Ishikawa (cell line): ENCODE results near the gene WWOX.

Experiments
- CEBPB ChIP-seq: IDR thresholded peaks from 2 replicates; pipeline ENCODE4 v1.6.1; 2012
- CREB1 ChIP-seq: IDR thresholded peaks from 2 replicates; pipeline ENCODE4 v1.6.1; 2012; ENCODE audit warnings: low read depth
- EGR1 ChIP-seq: IDR thresholded peaks from 2 replicates; pipeline ENCODE4 v1.6.1; 2012
- EP300 ChIP-seq: IDR thresholded peaks from 2 replicates; pipeline ENCODE4 v1.6.1; 2012; ENCODE audit warnings: borderline replicate concordance
- FOXM1 ChIP-seq: IDR thresholded peaks from 2 replicates; pipeline ENCODE4 v1.6.1; 2012; ENCODE audit warnings: low read depth, borderline replicate concordance
- MAX ChIP-seq: IDR thresholded peaks from 2 replicates; pipeline ENCODE4 v1.6.1; 2012
- NFIC ChIP-seq: IDR thresholded peaks from 2 replicates; pipeline ENCODE4 v1.6.1; 2012
- RAD21 ChIP-seq: IDR thresholded peaks from 2 replicates; pipeline ENCODE4 v1.6.1; 2012; ENCODE audit warnings: low read depth
- REST ChIP-seq: IDR thresholded peaks from 2 replicates; pipeline ENCODE4 v1.6.1; 2012; ENCODE audit warnings: low read depth, mild to moderate bottlenecking
- TAF1 ChIP-seq: IDR thresholded peaks from 2 replicates; pipeline ENCODE4 v1.6.1; 2012; ENCODE audit warnings: low read depth, mild to moderate bottlenecking
- TCF12 ChIP-seq: IDR thresholded peaks from 2 replicates; pipeline ENCODE4 v1.6.1; 2012; ENCODE audit warnings: low read depth
- TEAD4 ChIP-seq: IDR thresholded peaks from 2 replicates; pipeline ENCODE4 v1.6.1; 2012
- USF1 ChIP-seq: IDR thresholded peaks from 2 replicates; pipeline ENCODE4 v1.6.1; 2012
- YY1 ChIP-seq: IDR thresholded peaks from 2 replicates; pipeline ENCODE4 v1.6.1; 2012; ENCODE audit warnings: low read depth
- ZBTB7A ChIP-seq: IDR thresholded peaks from 2 replicates; pipeline ENCODE4 v1.6.1; 2012; ENCODE audit warnings: low read depth

WWOX gene

GRCh38 chr16:79041206-79041605 is 941.8 kb downstream of the WWOX start:
- TF ChIP-seq EGR1: no peak
- TF ChIP-seq TCF12: no peak
- TF ChIP-seq TEAD4: no peak
- TF ChIP-seq MAX: no peak
- no peak for TF ChIP-seq CREB1
- no peak for TF ChIP-seq TAF1
- no peak for TF ChIP-seq ZBTB7A
- TF ChIP-seq EP300: no peak
- no peak for TF ChIP-seq REST
- no peak for TF ChIP-seq CEBPB
- no peak for TF ChIP-seq FOXM1
- TF ChIP-seq USF1: no peak
- TF ChIP-seq RAD21: no peak

- no peak for TF ChIP-seq CEBPB
- no peak for TF ChIP-seq FOXM1
- no peak for TF ChIP-seq REST
- no peak for TF ChIP-seq TEAD4
- no peak for TF ChIP-seq ZBTB7A
- no peak for TF ChIP-seq TCF12
- no peak for TF ChIP-seq RAD21
- TF ChIP-seq EGR1: no peak
- no peak for TF ChIP-seq EP300
- no peak for TF ChIP-seq USF1
- TF ChIP-seq MAX: no peak
- no peak for TF ChIP-seq NFIC
- TF ChIP-seq TAF1: no peak
- no peak for TF ChIP-seq YY1
Observed at GRCh38 chr16:79042141-79042540, 942.7 kb downstream of the WWOX start.

GRCh38 chr16:79042886-79043285 is 943.4 kb downstream of the WWOX start:
- TF ChIP-seq TCF12 (no peak), ZBTB7A (no peak), USF1 (no peak), CEBPB (no peak), TEAD4 (no peak), RAD21 (no peak), EGR1 (no peak), EP300 (no peak)

- no peak for TF ChIP-seq TAF1
- TF ChIP-seq USF1: no peak
- no peak for TF ChIP-seq FOXM1
- no peak for TF ChIP-seq CREB1
- TF ChIP-seq TCF12: no peak
- no peak for TF ChIP-seq REST
- TF ChIP-seq CEBPB: no peak
- no peak for TF ChIP-seq TEAD4
- TF ChIP-seq EGR1: no peak
- TF ChIP-seq RAD21: no peak
- TF ChIP-seq YY1: no peak
- TF ChIP-seq ZBTB7A: no peak
- no peak for TF ChIP-seq EP300
Observed at GRCh38 chr16:79045191-79045590, 945.7 kb downstream of the WWOX start.
